ENCODE results near the gene COX15.

DNA sequence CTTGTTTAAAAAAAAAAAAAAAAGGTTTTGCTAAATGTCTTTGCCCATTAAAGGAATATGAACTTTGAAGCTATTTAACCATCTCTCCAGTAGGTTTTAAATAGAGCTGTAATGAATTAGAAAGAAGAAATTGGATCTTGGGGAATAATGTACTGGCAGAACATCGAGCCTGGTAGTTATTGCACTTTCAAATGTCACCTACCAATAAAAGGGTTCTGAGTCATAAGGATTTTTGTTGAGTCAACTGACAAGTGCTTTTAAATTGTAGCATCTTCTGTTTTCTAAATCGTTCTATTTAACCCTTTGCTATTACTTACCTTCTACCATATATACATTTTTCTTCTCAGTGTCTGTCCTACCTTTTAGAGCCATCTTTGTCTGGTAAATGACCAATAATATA lies 10.8 kb upstream of the COX15 start:
- TF ChIP-seq POLR2A (IDR thresholded peaks at IDR 0.05; ENCODE audit: low read length) (no peak), RFX5 (IDR thresholded peaks at IDR 0.05) (no peak), MAFK (IDR thresholded peaks at IDR 0.05; ENCODE audit: partially characterized antibody) (no peak), POLR2AphosphoS2 (conservative IDR thresholded peaks at IDR 0.05; ENCODE audit: low read length) (no peak), NPAS2 (CRISPR knock-in tag; IDR thresholded peaks at IDR 0.05; ENCODE audit: borderline replicate concordance) (no peak), MYC (IDR thresholded peaks at IDR 0.05; ENCODE audit: borderline replicate concordance, low read length) (no peak), CEBPB (IDR thresholded peaks at IDR 0.05) (no peak)
- TF ChIP-seq, protein P1, sequence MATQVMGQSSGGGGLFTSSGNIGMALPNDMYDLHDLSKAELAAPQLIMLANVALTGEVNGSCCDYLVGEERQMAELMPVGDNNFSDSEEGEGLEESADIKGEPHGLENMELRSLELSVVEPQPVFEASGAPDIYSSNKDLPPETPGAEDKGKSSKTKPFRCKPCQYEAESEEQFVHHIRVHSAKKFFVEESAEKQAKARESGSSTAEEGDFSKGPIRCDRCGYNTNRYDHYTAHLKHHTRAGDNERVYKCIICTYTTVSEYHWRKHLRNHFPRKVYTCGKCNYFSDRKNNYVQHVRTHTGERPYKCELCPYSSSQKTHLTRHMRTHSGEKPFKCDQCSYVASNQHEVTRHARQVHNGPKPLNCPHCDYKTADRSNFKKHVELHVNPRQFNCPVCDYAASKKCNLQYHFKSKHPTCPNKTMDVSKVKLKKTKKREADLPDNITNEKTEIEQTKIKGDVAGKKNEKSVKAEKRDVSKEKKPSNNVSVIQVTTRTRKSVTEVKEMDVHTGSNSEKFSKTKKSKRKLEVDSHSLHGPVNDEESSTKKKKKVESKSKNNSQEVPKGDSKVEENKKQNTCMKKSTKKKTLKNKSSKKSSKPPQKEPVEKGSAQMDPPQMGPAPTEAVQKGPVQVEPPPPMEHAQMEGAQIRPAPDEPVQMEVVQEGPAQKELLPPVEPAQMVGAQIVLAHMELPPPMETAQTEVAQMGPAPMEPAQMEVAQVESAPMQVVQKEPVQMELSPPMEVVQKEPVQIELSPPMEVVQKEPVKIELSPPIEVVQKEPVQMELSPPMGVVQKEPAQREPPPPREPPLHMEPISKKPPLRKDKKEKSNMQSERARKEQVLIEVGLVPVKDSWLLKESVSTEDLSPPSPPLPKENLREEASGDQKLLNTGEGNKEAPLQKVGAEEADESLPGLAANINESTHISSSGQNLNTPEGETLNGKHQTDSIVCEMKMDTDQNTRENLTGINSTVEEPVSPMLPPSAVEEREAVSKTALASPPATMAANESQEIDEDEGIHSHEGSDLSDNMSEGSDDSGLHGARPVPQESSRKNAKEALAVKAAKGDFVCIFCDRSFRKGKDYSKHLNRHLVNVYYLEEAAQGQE (IDR thresholded peaks at IDR 0.05) = no peak
- TF ChIP-seq, protein P2, sequence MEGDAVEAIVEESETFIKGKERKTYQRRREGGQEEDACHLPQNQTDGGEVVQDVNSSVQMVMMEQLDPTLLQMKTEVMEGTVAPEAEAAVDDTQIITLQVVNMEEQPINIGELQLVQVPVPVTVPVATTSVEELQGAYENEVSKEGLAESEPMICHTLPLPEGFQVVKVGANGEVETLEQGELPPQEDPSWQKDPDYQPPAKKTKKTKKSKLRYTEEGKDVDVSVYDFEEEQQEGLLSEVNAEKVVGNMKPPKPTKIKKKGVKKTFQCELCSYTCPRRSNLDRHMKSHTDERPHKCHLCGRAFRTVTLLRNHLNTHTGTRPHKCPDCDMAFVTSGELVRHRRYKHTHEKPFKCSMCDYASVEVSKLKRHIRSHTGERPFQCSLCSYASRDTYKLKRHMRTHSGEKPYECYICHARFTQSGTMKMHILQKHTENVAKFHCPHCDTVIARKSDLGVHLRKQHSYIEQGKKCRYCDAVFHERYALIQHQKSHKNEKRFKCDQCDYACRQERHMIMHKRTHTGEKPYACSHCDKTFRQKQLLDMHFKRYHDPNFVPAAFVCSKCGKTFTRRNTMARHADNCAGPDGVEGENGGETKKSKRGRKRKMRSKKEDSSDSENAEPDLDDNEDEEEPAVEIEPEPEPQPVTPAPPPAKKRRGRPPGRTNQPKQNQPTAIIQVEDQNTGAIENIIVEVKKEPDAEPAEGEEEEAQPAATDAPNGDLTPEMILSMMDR (IDR thresholded peaks at IDR 0.05) = no peak
- TF ChIP-seq, protein P3, sequence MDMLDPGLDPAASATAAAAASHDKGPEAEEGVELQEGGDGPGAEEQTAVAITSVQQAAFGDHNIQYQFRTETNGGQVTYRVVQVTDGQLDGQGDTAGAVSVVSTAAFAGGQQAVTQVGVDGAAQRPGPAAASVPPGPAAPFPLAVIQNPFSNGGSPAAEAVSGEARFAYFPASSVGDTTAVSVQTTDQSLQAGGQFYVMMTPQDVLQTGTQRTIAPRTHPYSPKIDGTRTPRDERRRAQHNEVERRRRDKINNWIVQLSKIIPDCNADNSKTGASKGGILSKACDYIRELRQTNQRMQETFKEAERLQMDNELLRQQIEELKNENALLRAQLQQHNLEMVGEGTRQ (IDR thresholded peaks at IDR 0.05) = no peak
- TF ChIP-seq, protein P4, sequence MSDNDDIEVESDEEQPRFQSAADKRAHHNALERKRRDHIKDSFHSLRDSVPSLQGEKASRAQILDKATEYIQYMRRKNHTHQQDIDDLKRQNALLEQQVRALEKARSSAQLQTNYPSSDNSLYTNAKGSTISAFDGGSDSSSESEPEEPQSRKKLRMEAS (IDR thresholded peaks at IDR 0.05) = no peak
- TF ChIP-seq, protein P5, sequence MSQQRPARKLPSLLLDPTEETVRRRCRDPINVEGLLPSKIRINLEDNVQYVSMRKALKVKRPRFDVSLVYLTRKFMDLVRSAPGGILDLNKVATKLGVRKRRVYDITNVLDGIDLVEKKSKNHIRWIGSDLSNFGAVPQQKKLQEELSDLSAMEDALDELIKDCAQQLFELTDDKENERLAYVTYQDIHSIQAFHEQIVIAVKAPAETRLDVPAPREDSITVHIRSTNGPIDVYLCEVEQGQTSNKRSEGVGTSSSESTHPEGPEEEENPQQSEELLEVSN (IDR thresholded peaks at IDR 0.05; ENCODE audit: borderline replicate concordance, low read depth) = no peak

All from A549 (cell line).